AG04449 (cell line): ENCODE results near the gene RAD50.
"Not testable (repeated sequence)": the region's sequence is repeated elsewhere in the genome, so short reads cannot be mapped to it uniquely, and the experiment has no call there.

Source experiments
- CTCF ChIA-PET: fragments of 350-600 bp; formaldehyde crosslinking; extraction: SDS; loops from one replicate; lab custom pipeline; 2021; ENCODE audit warnings: antibody characterized with exemption; lab: Yijun Ruan, JAX
- POLR2A ChIA-PET: fragments of 400-600, 350-600 bp; formaldehyde crosslinking; extraction: SDS; loops from one replicate; lab custom pipeline; 2020; ENCODE audit warnings: antibody characterized with exemption, inconsistent platforms; lab: Yijun Ruan, JAX
- DNase-seq: peaks from one replicate; pipeline ENCODE4 v3.0.0-alpha.2; 2010; ENCODE audit warnings: low read depth, low spot score
- H3K4me3 ChIP-seq: 2 replicates; pipeline ENCODE4 v1.5.1; 2011; ENCODE audit warnings: low read depth, mild to moderate bottlenecking, control low read depth, low read length
- CTCF ChIP-seq: IDR thresholded peaks from one replicate; pipeline ENCODE4 v1.5.1; 2011; ENCODE audit warnings: mild to moderate bottlenecking, moderate library complexity, low read length, control low read depth, inconsistent platforms; ENCODE audit not compliant: insufficient read depth; ENCODE audit errors: missing control alignments

The RAD50 gene

GRCh38 chr5:132690156-132690555 is 133.4 kb downstream of the RAD50 start:
- DNase-seq, result no peak
- CTCF ChIA-PET, result interaction anchor here (1.2 to 1.7 kb wide), 5 partner anchors 11 to 304 kb away, joined by 4 to 6 read pairs (median 5); no protein-coding TSS in a partner anchor
- TF ChIP-seq CTCF, result no peak
- POLR2A ChIA-PET, result no interaction called here
- H3K4me3 ChIP-seq, result no peak overlapping the region

- CTCF ChIA-PET, result interaction anchor here (0.7 kb wide), 1 partner anchor 10 kb away, joined by 3 read pairs; no protein-coding TSS in a partner anchor
- H3K4me3 ChIP-seq, POLR2A ChIA-PET, DNase-seq: not testable (repeated sequence)
Measured at GRCh38 chr5:132691755-132692631, 135.2 kb downstream of the RAD50 start.

GRCh38 chr5:132692632-132692967 is 135.8 kb downstream of the RAD50 start:
- CTCF ChIA-PET, result no interaction called here
- no peak for TF ChIP-seq CTCF
- no peak overlapping the region for H3K4me3 ChIP-seq
- POLR2A ChIA-PET, result no interaction called here
- no peak for DNase-seq
